ENCODE measurements around the gene LARGE1. TPM values are rescaled to one million over a fixed set of nuclear protein-coding genes. Genes with fewer than 3 reads are reported as not detected.

Gene LARGE1
- total RNA-seq, 2 donors from 2014 or later: 29.5 to 42.1 TPM

GRCh38 chr22:33806191-33806590 lies 114.1 kb downstream of the LARGE1 start:
- no peak for TF ChIP-seq CTCF (IDR thresholded peaks at IDR 0.05)
- no peaks in the 10 kb centered on the region for H3K9me3 ChIP-seq
- no peak overlapping the region for H3K27ac ChIP-seq
- no peaks in the 10 kb centered on the region for H3K36me3 ChIP-seq
- H3K27me3 ChIP-seq (replicated peaks; ENCODE audit: insufficient read depth): no peaks in the 10 kb centered on the region
- no peak for DNase-seq (ENCODE audit: low spot score)
- H3K4me1 ChIP-seq (ENCODE audit: control insufficient read depth in 1 of 2, low read depth in 2 of 2): peaks cover 4 to 23% of the 10 kb centered on the region in 2 donors
- no peak for ATAC-seq (ENCODE audit: insufficient number of reproducible peaks, low FRiP score, low read depth)
- H3K4me3 ChIP-seq: no peak overlapping the region

GRCh38 chr22:33803371-33804282 lies 116.6 kb downstream of the LARGE1 start:
- DNase-seq (ENCODE audit: low spot score): no peak
- no peak overlapping the region for H3K4me3 ChIP-seq
- no peak for TF ChIP-seq CTCF (IDR thresholded peaks at IDR 0.05)
- no peak for ATAC-seq (ENCODE audit: insufficient number of reproducible peaks, low FRiP score, low read depth)
- peak overlapping the region in 1 of 2 donors; percentile 23 for H3K27ac ChIP-seq
- H3K9me3 ChIP-seq: no peaks in the 10 kb centered on the region
- no peaks in the 10 kb centered on the region for H3K27me3 ChIP-seq (replicated peaks; ENCODE audit: insufficient read depth)
- peaks cover 4 to 23% of the 10 kb centered on the region in 2 donors for H3K4me1 ChIP-seq (ENCODE audit: control insufficient read depth in 1 of 2, low read depth in 2 of 2)
- no peaks in the 10 kb centered on the region for H3K36me3 ChIP-seq

GRCh38 chr22:33798401-33798800 lies 121.9 kb downstream of the LARGE1 start:
- TF ChIP-seq CTCF (IDR thresholded peaks at IDR 0.05): no peak
- Histone ChIP-seq H3K4me3 (no peak overlapping the region), H3K27ac (no peak overlapping the region), H3K27me3 (replicated peaks; ENCODE audit: insufficient read depth) (no peaks in the 10 kb centered on the region), H3K9me3 (no peaks in the 10 kb centered on the region), H3K36me3 (no peaks in the 10 kb centered on the region), H3K4me1 (ENCODE audit: control insufficient read depth in 1 of 2, low read depth in 2 of 2) (peaks cover under 1 to 4% of the 10 kb centered on the region in 2 donors)
- ATAC-seq (ENCODE audit: insufficient number of reproducible peaks, low FRiP score, low read depth) (no peak), DNase-seq (ENCODE audit: low spot score) (no peak)

GRCh38 chr22:33796494-33796893 lies 123.8 kb downstream of the LARGE1 start:
- Histone ChIP-seq H3K36me3 (no peaks in the 10 kb centered on the region), H3K27ac (no peak overlapping the region), H3K9me3 (no peaks in the 10 kb centered on the region), H3K4me1 (ENCODE audit: control insufficient read depth in 1 of 2, low read depth in 2 of 2) (no peaks in the 10 kb centered on the region), H3K4me3 (no peak overlapping the region), H3K27me3 (replicated peaks; ENCODE audit: insufficient read depth) (no peaks in the 10 kb centered on the region)
- TF ChIP-seq CTCF (IDR thresholded peaks at IDR 0.05): no peak
- DNase-seq (ENCODE audit: low spot score) (no peak), ATAC-seq (ENCODE audit: insufficient number of reproducible peaks, low FRiP score, low read depth) (no peak)

GRCh38 chr22:33793475-33793874 lies 126.8 kb downstream of the LARGE1 start:
- H3K9me3 ChIP-seq: peaks cover 9% of the 10 kb centered on the region
- DNase-seq (ENCODE audit: low spot score) (no peak), ATAC-seq (ENCODE audit: insufficient number of reproducible peaks, low FRiP score, low read depth) (no peak)
- no peaks in the 10 kb centered on the region for H3K36me3 ChIP-seq
- H3K27me3 ChIP-seq (replicated peaks; ENCODE audit: insufficient read depth): no peaks in the 10 kb centered on the region
- TF ChIP-seq CTCF (IDR thresholded peaks at IDR 0.05): no peak
- no peak overlapping the region for H3K4me3 ChIP-seq
- no peaks in the 10 kb centered on the region for H3K4me1 ChIP-seq (ENCODE audit: control insufficient read depth in 1 of 2, low read depth in 2 of 2)
- no peak overlapping the region for H3K27ac ChIP-seq
